Lower leg skin (tissue), 3 donors: ENCODE measurements around the gene BOLL.

Source experiments
- POLR2A ChIP-seq, 2 donors: fragments of 450-650 bp; IDR thresholded peaks; one replicate each; pipeline ENCODE4 v1.6.1; 2016 to 2017; ENCODE audit warnings: antibody characterized with exemption in 2 of 2, mild to moderate bottlenecking in 1 of 2, moderate library complexity in 1 of 2
- TF ChIP-seq, protein P1 (sequence below), 3 donors: fragments of 450-650 bp; IDR thresholded peaks; one replicate each; pipeline ENCODE4 v1.5.1; 2016; ENCODE audit warnings: antibody characterized with exemption in 3 of 3, mild to moderate bottlenecking in 3 of 3, moderate library complexity in 2 of 3

- TF ChIP-seq, protein P1, sequence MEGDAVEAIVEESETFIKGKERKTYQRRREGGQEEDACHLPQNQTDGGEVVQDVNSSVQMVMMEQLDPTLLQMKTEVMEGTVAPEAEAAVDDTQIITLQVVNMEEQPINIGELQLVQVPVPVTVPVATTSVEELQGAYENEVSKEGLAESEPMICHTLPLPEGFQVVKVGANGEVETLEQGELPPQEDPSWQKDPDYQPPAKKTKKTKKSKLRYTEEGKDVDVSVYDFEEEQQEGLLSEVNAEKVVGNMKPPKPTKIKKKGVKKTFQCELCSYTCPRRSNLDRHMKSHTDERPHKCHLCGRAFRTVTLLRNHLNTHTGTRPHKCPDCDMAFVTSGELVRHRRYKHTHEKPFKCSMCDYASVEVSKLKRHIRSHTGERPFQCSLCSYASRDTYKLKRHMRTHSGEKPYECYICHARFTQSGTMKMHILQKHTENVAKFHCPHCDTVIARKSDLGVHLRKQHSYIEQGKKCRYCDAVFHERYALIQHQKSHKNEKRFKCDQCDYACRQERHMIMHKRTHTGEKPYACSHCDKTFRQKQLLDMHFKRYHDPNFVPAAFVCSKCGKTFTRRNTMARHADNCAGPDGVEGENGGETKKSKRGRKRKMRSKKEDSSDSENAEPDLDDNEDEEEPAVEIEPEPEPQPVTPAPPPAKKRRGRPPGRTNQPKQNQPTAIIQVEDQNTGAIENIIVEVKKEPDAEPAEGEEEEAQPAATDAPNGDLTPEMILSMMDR (IDR thresholded peaks at IDR 0.05) = no peak
- no peak for TF ChIP-seq POLR2A (IDR thresholded peaks at IDR 0.05)
Observed at GRCh38 chr2:197784956-197785941, at the start of gene BOLL.
